Activated naive CD4-positive, alpha-beta T cell treated with anti-CD3 and anti-CD28 coated beads, Interleukin-2, amount 50 U/mL, for 72 hours (primary cell): ENCODE results near the gene ADAMTSL1. TPM values are rescaled to one million over a fixed set of nuclear protein-coding genes. Genes with fewer than 3 reads are reported as not detected.

Experiments
- ATAC-seq, 2 donors: fragments of 150-1000 bp; cut with Tn5 transposase; 2 replicates each; pipeline ENCODE4 v1.10.0; 2021; ENCODE audit warnings: mild to moderate bottlenecking in 2 of 2, moderate library complexity in 2 of 2
- DNase-seq, 2 donors: peaks; one replicate each; pipeline ENCODE4 v3.0.0; 2021 to 2022; ENCODE audit warnings: low spot score in 2 of 2
- H3K27ac Mint-ChIP-seq, 2 donors: one replicate each; pipeline ENCODE4 v1.8.0; 2022; ENCODE audit warnings: mild to moderate bottlenecking in 2 of 2, mixed read lengths in 2 of 2
- H3K36me3 Mint-ChIP-seq, 2 donors: one replicate each; pipeline ENCODE4 v1.8.0; 2022; ENCODE audit warnings: mixed read lengths in 2 of 2
- H3K9me3 Mint-ChIP-seq, 2 donors: one replicate each; pipeline ENCODE4 v1.8.0; 2022; ENCODE audit warnings: mixed read lengths in 2 of 2
- total RNA-seq, 2 donors: library from RNA; stranded (reverse); gene quantifications; one replicate each; pipeline ENCODE4 v1.2.3, GENCODE V29; 2022

The ADAMTSL1 gene
- total RNA-seq, 2 donors from 2014 or later = not detected

GRCh38 chr9:18485714-18486113 lies 11.8 kb downstream of the ADAMTSL1 start:
- no peaks in the 10 kb centered on the region for H3K36me3 Mint-ChIP-seq
- no peak for DNase-seq
- peaks cover 0 to 2% of the 10 kb centered on the region in 2 donors for H3K9me3 Mint-ChIP-seq
- no peak overlapping the region for H3K27ac Mint-ChIP-seq
- no peak for ATAC-seq

GRCh38 chr9:18487611-18488010 lies 13.7 kb downstream of the ADAMTSL1 start:
- DNase-seq (no peak), ATAC-seq (no peak)
- Mint-ChIP-seq H3K9me3 (no peaks in the 10 kb centered on the region), H3K36me3 (no peaks in the 10 kb centered on the region), H3K27ac (no peak overlapping the region)

GRCh38 chr9:18488886-18489285 lies 14.9 kb downstream of the ADAMTSL1 start:
- Mint-ChIP-seq H3K9me3 (no peaks in the 10 kb centered on the region), H3K36me3 (no peaks in the 10 kb centered on the region), H3K27ac (no peak overlapping the region)
- ATAC-seq = no peak
- no peak for DNase-seq

GRCh38 chr9:18489861-18490260 lies 15.9 kb downstream of the ADAMTSL1 start:
- Mint-ChIP-seq H3K9me3 (no peaks in the 10 kb centered on the region), H3K27ac (no peak overlapping the region), H3K36me3 (no peaks in the 10 kb centered on the region)
- no peak for ATAC-seq
- DNase-seq = no peak

- no peaks in the 10 kb centered on the region for H3K9me3 Mint-ChIP-seq
- no peak for ATAC-seq
- no peak for DNase-seq
- no peak overlapping the region for H3K27ac Mint-ChIP-seq
- no peaks in the 10 kb centered on the region for H3K36me3 Mint-ChIP-seq
These were observed 16.9 kb downstream of the ADAMTSL1 start for GRCh38 chr9:18490641-18491370.

GRCh38 chr9:18492612-18493011 lies 18.7 kb downstream of the ADAMTSL1 start:
- Mint-ChIP-seq H3K9me3 (no peaks in the 10 kb centered on the region), H3K27ac (no peak overlapping the region), H3K36me3 (no peaks in the 10 kb centered on the region)
- DNase-seq (no peak), ATAC-seq (no peak)

GRCh38 chr9:18493451-18493993 lies 19.6 kb downstream of the ADAMTSL1 start:
- Mint-ChIP-seq H3K27ac (no peak overlapping the region), H3K36me3 (no peaks in the 10 kb centered on the region), H3K9me3 (no peaks in the 10 kb centered on the region)
- DNase-seq (no peak), ATAC-seq (no peak)

- ATAC-seq = no peak
- Mint-ChIP-seq H3K27ac (no peak overlapping the region), H3K36me3 (no peaks in the 10 kb centered on the region), H3K9me3 (no peaks in the 10 kb centered on the region)
- no peak for DNase-seq
These were observed 21.1 kb downstream of the ADAMTSL1 start for GRCh38 chr9:18495065-18495464.

- no peak for DNase-seq
- ATAC-seq = no peak
- H3K9me3 Mint-ChIP-seq = no peaks in the 10 kb centered on the region
- no peaks in the 10 kb centered on the region for H3K36me3 Mint-ChIP-seq
- no peak overlapping the region for H3K27ac Mint-ChIP-seq
These were observed 22.5 kb downstream of the ADAMTSL1 start for GRCh38 chr9:18496256-18497000.

GRCh38 chr9:18499062-18499461 lies 25.1 kb downstream of the ADAMTSL1 start:
- Mint-ChIP-seq H3K9me3 (no peaks in the 10 kb centered on the region), H3K36me3 (no peaks in the 10 kb centered on the region), H3K27ac (no peak overlapping the region)
- no peak for ATAC-seq
- DNase-seq = no peak

- H3K36me3 Mint-ChIP-seq = no peaks in the 10 kb centered on the region
- H3K9me3 Mint-ChIP-seq = no peaks in the 10 kb centered on the region
- H3K27ac Mint-ChIP-seq = no peak overlapping the region
- ATAC-seq = no peak
- no peak for DNase-seq
These were observed 26.0 kb downstream of the ADAMTSL1 start for GRCh38 chr9:18499980-18500379.

GRCh38 chr9:18500451-18500850 lies 26.5 kb downstream of the ADAMTSL1 start:
- no peak overlapping the region for H3K27ac Mint-ChIP-seq
- H3K9me3 Mint-ChIP-seq = no peaks in the 10 kb centered on the region
- no peaks in the 10 kb centered on the region for H3K36me3 Mint-ChIP-seq
- no peak for ATAC-seq
- no peak for DNase-seq

GRCh38 chr9:18501949-18502348 lies 28.0 kb downstream of the ADAMTSL1 start:
- no peaks in the 10 kb centered on the region for H3K36me3 Mint-ChIP-seq
- no peaks in the 10 kb centered on the region for H3K9me3 Mint-ChIP-seq
- ATAC-seq (no peak), DNase-seq (no peak)
- no peak overlapping the region for H3K27ac Mint-ChIP-seq

GRCh38 chr9:18502546-18502945 lies 28.6 kb downstream of the ADAMTSL1 start:
- Mint-ChIP-seq H3K36me3 (no peaks in the 10 kb centered on the region), H3K27ac (no peak overlapping the region), H3K9me3 (no peaks in the 10 kb centered on the region)
- DNase-seq (no peak), ATAC-seq (no peak)

- peaks cover 0 to 4% of the 10 kb centered on the region in 2 donors for H3K9me3 Mint-ChIP-seq
- no peak overlapping the region for H3K27ac Mint-ChIP-seq
- no peak for ATAC-seq
- no peaks in the 10 kb centered on the region for H3K36me3 Mint-ChIP-seq
- no peak for DNase-seq
These were observed 30.8 kb downstream of the ADAMTSL1 start for GRCh38 chr9:18504707-18505106.

GRCh38 chr9:18507151-18507550 lies 33.2 kb downstream of the ADAMTSL1 start:
- Mint-ChIP-seq H3K9me3 (peaks cover 0 to 4% of the 10 kb centered on the region in 2 donors), H3K27ac (no peak overlapping the region), H3K36me3 (no peaks in the 10 kb centered on the region)
- DNase-seq (no peak), ATAC-seq (no peak)

GRCh38 chr9:18516514-18516913 lies 42.6 kb downstream of the ADAMTSL1 start:
- Mint-ChIP-seq H3K27ac (no peak overlapping the region), H3K9me3 (peaks cover 5 to 6% of the 10 kb centered on the region in 2 donors), H3K36me3 (no peaks in the 10 kb centered on the region)
- DNase-seq = no peak
- ATAC-seq = no peak

GRCh38 chr9:18516965-18517364 lies 43.0 kb downstream of the ADAMTSL1 start:
- no peaks in the 10 kb centered on the region for H3K36me3 Mint-ChIP-seq
- H3K27ac Mint-ChIP-seq = no peak overlapping the region
- DNase-seq = no peak
- no peak for ATAC-seq
- H3K9me3 Mint-ChIP-seq = peaks cover 5 to 9% of the 10 kb centered on the region in 2 donors
